Measurements from ENCODE around the gene CYSLTR2. TPM values are rescaled to one million over a fixed set of nuclear protein-coding genes. Genes with fewer than 3 reads are reported as not detected.

The CYSLTR2 gene
- total and polyA plus RNA-seq, 2 of the 8 experiments (the other 6 are each of a cell fraction or from before 2014, with no cell fraction given) = not detected

DNA sequence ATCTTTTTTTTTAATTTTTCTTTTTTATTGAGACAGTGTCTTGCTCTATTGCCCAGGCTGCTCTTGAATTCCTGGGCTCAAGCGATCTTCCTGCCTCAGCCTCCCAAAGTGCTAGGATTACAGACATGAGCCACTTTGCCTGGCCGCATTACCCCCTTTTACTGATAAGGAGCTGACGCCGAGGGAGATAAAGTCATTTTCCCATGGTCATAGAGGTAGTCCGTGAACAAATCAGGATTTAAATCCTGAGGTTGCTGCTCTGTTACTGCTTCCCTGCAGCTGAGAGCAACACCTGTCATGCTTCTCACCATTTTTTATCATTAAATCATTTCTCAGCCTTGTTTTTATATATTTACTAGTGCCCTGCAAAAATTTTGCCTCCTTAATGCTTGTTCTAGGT is 7.4 kb downstream of the CYSLTR2 start:
- no peak overlapping the region for H4K8ac ChIP-seq (ENCODE audit: extremely low read depth, insufficient read depth, low read length)
- FAIRE-seq = no peak
- H4K5ac ChIP-seq (ENCODE audit: insufficient read length, low read depth, low read length) = no peak overlapping the region
- no peak overlapping the region for H2BK15ac ChIP-seq (ENCODE audit: low read length)
- no peak overlapping the region for H3K56ac ChIP-seq (replicated peaks; ENCODE audit: insufficient read length, low read depth, low read length)
- H3K4me2 ChIP-seq (ENCODE audit: insufficient read depth in 1 of 2, low read depth in 2 of 2, low read length in 2 of 2) = no peak overlapping the region
- 90% methylated on average over 5 of the region's 5 CpGs; no CpG with 5 or more reads in 1 of the 2 experiments for WGBS, 2 experiments (ENCODE audit: extremely low coverage in 1 of 2, insufficient coverage in 1 of 2, insufficient read length in 1 of 2, insufficient replicate concordance in 2 of 2, low coverage in 1 of 2, low lambda C conversion rate in 2 of 2, missing lambda C conversion rate in 1 of 2)
- H3K9me3 ChIP-seq (ENCODE audit: insufficient read depth in 2 of 2, low read depth in 1 of 2, low read length in 1 of 2) = no peaks in the 10 kb centered on the region
- H4K91ac ChIP-seq (replicated peaks; ENCODE audit: insufficient read length, low read length) = no peak overlapping the region
- no peaks in the 10 kb centered on the region for H3K27me3 ChIP-seq (replicated peaks in 1 of 4; ENCODE audit: control insufficient read depth in 3 of 4, extremely low read depth in 1 of 4, insufficient read depth in 3 of 4, low read length in 3 of 4)
- H3K9ac ChIP-seq (replicated peaks in 1 of 4; ENCODE audit: extremely low read depth in 1 of 4, low read depth in 3 of 4, low read length in 3 of 4) = no peak overlapping the region
- no peak overlapping the region for H2AFZ ChIP-seq (ENCODE audit: low read length)
- no peak overlapping the region for H2BK12ac ChIP-seq (ENCODE audit: low read depth, low read length)
- no peak overlapping the region for H3K14ac ChIP-seq (ENCODE audit: insufficient read length)
- DNase-seq (ENCODE audit: low read depth in 1 of 2, low spot score in 2 of 2) = no peak
- no peaks in the 10 kb centered on the region for H3K79me1 ChIP-seq (ENCODE audit: low read depth, low read length)
- no peak overlapping the region for H2BK20ac ChIP-seq (ENCODE audit: low read length)
- no peak overlapping the region for H3K18ac ChIP-seq (ENCODE audit: extremely low read depth, low read length)
- ChIA-PET CTCF (ENCODE audit: partially characterized antibody) (interaction anchor here (0.9 kb wide), 1 partner anchor 50 kb away, joined by 3 read pairs; no protein-coding TSS in a partner anchor), POLR2A (ENCODE audit: partially characterized antibody) (no interaction called here)
- no peak overlapping the region for H3K23ac ChIP-seq (ENCODE audit: insufficient read length)
- H3K27ac ChIP-seq (ENCODE audit: low read depth, low read length) = no peak overlapping the region
- no peak overlapping the region for H3K4ac ChIP-seq (replicated peaks; ENCODE audit: insufficient read length, low read depth, low read length)
- H3K4me1 ChIP-seq (replicated peaks in 1 of 4; ENCODE audit: control insufficient read depth in 3 of 4, insufficient read depth in 4 of 4, low read length in 3 of 4) = no peaks in the 10 kb centered on the region
- no peak overlapping the region for H2BK120ac ChIP-seq (replicated peaks; ENCODE audit: low read depth, low read length)
- H3K36me3 ChIP-seq (ENCODE audit: control insufficient read depth in 2 of 4, insufficient read depth in 4 of 4, low read length in 3 of 4) = no peaks in the 10 kb centered on the region
- no peaks in the 10 kb centered on the region for H4K20me1 ChIP-seq (replicated peaks in 1 of 2; ENCODE audit: control insufficient read depth in 1 of 2, insufficient read depth in 2 of 2, low read length in 2 of 2)
- no peaks in the 10 kb centered on the region for H3K23me2 ChIP-seq (ENCODE audit: low read depth, low read length)
- H3K4me3 ChIP-seq (ENCODE audit: extremely low read depth in 1 of 4, insufficient read depth in 2 of 4, low read depth in 3 of 4, low read length in 4 of 4) = no peak overlapping the region
- no peak overlapping the region for H2AK5ac ChIP-seq (ENCODE audit: low read depth, low read length)
- no peak overlapping the region for H2BK5ac ChIP-seq (ENCODE audit: low read depth, low read length)
- H3K79me2 ChIP-seq (ENCODE audit: control insufficient read depth in 1 of 2, insufficient read depth in 2 of 2, low read length in 2 of 2) = no peaks in the 10 kb centered on the region
- TF ChIP-seq JUN (IDR thresholded peaks at IDR 0.05; ENCODE audit: low read depth, low read length) (no peak), MAFK (IDR thresholded peaks at IDR 0.05; ENCODE audit: low read depth, low read length) (no peak), TEAD4 (IDR thresholded peaks at IDR 0.05; ENCODE audit: low read depth, low read length) (no peak), RBBP5 (IDR thresholded peaks at IDR 0.05; ENCODE audit: borderline replicate concordance, low read depth, low read length) (no peak), CBX8 (IDR thresholded peaks at IDR 0.05; ENCODE audit: borderline replicate concordance, low read depth, low read length) (no peak), POU5F1 (IDR thresholded peaks at IDR 0.05; ENCODE audit: low read depth, low read length) (no peak), POLR2A (IDR thresholded peaks at IDR 0.05; ENCODE audit: control extremely low read depth in 1 of 2, low read depth in 2 of 2, low read length in 2 of 2) (no peak), ATF2 (IDR thresholded peaks at IDR 0.05; ENCODE audit: low read length) (no peak), KDM4A (IDR thresholded peaks at IDR 0.05; ENCODE audit: low read depth, low read length, severe bottlenecking) (no peak), PHF8 (conservative IDR thresholded peaks at IDR 0.05; ENCODE audit: low read depth, low read length) (no peak), RNF2 (IDR thresholded peaks at IDR 0.05; ENCODE audit: borderline replicate concordance, low read depth, low read length, missing control alignments, poor library complexity, severe bottlenecking) (no peak)
- TF ChIP-seq, protein P1, sequence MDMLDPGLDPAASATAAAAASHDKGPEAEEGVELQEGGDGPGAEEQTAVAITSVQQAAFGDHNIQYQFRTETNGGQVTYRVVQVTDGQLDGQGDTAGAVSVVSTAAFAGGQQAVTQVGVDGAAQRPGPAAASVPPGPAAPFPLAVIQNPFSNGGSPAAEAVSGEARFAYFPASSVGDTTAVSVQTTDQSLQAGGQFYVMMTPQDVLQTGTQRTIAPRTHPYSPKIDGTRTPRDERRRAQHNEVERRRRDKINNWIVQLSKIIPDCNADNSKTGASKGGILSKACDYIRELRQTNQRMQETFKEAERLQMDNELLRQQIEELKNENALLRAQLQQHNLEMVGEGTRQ (IDR thresholded peaks at IDR 0.05; ENCODE audit: low read length) = no peak
